Mesodermal cell (in vitro differentiated cells): Measurements from ENCODE around the gene RASL10B. TPM values are rescaled to one million over a fixed set of nuclear protein-coding genes. Genes with fewer than 3 reads are reported as not detected.

Experiments used
- H3K27ac ChIP-seq: 2 replicates; pipeline ENCODE4 v1.7.0; 2013; ENCODE audit warnings: mild to moderate bottlenecking, low read depth, low read length, moderate library complexity; ENCODE audit not compliant: severe bottlenecking
- H3K36me3 ChIP-seq: 2 replicates; pipeline ENCODE4 v1.7.1; 2013; ENCODE audit warnings: mild to moderate bottlenecking, low read length, moderate library complexity; ENCODE audit not compliant: control insufficient read depth, insufficient read depth
- H3K4me1 ChIP-seq: one replicate; pipeline ENCODE4 v1.7.1; 2013; ENCODE audit warnings: mild to moderate bottlenecking, low read length; ENCODE audit not compliant: insufficient read depth, control insufficient read depth, poor library complexity, severe bottlenecking
- H3K4me3 ChIP-seq: 2 replicates; pipeline ENCODE4 v1.7.0; 2013; ENCODE audit warnings: low read length, control low read depth, mild to moderate bottlenecking; ENCODE audit not compliant: insufficient read depth, poor library complexity, severe bottlenecking; ENCODE audit errors: extremely low read depth
- H3K9me3 ChIP-seq: 2 replicates; pipeline ENCODE4 v1.7.1; 2013; ENCODE audit warnings: mild to moderate bottlenecking, low read length, moderate library complexity; ENCODE audit not compliant: control insufficient read depth
- WGBS, 2 experiments: methylation state at CpG; one replicate each; pipeline ENCODE4 v1.1.5; 2013; ENCODE audit warnings: missing lambda C conversion rate in 2 of 2; ENCODE audit not compliant: insufficient coverage in 2 of 2; 5-methylcytosine and 5-hydroxymethylcytosine counted together
- polyA plus RNA-seq, 2 experiments: library from polyadenylated mRNA; stranded (reverse); fragments of 50-300 nt; gene quantifications; one replicate each; pipeline ENCODE4 v1.2.3, GENCODE V29; 2013

Gene RASL10B
- polyA plus RNA-seq (2013, experiment 1 of 2): 56.3 TPM
- 53.3 TPM for polyA plus RNA-seq (2013, experiment 2 of 2)

GRCh38 chr17:35731239-35731916, at the start of gene RASL10B:
TSS of gene RASL10B (plus strand) at chr17:35731639. CDS start at chr17:35735185, 3,546 bp downstream.
- WGBS, 2 experiments: 4 to 6% methylated on average over 19 to 20 of the region's 44 CpGs
- no peaks in the 10 kb centered on the region for H3K9me3 ChIP-seq
- peak within 1 kb of the TSS; percentile 49 for H3K27ac ChIP-seq
- H3K36me3 ChIP-seq: peaks cover 23% of the 10 kb centered on the region
- H3K4me1 ChIP-seq: peaks cover 15% of the 10 kb centered on the region
- H3K4me3 ChIP-seq: peak within 1 kb of the TSS; percentile 62

DNA sequence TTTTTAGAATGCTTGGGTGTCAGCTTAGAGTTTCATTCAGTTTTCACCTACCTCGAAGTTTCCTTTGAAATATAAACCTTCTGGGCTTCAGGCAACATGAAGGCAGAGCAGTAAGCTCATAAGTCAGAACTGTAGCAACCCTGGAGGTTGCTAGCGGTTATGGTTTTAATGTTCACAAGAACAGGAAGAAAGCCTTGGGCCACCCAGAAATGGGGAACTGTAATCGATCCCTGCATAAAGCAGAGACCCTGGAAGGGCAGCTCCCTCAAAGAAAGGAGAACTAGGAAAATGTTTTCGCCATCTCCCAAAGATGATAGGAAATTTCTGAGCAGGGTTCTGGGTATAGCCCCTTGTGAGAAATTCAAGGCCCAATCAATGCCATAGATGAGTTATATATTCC, 47.8 kb upstream of the RASL10B start:
- Histone ChIP-seq H3K9me3 (no peaks in the 10 kb centered on the region), H3K4me1 (peaks cover 5% of the 10 kb centered on the region), H3K27ac (no peak overlapping the region), H3K36me3 (peaks cover 81% of the 10 kb centered on the region), H3K4me3 (no peak overlapping the region)
- WGBS, 2 experiments: 89% methylated on average over 3 to 4 of the region's 4 CpGs

DNA sequence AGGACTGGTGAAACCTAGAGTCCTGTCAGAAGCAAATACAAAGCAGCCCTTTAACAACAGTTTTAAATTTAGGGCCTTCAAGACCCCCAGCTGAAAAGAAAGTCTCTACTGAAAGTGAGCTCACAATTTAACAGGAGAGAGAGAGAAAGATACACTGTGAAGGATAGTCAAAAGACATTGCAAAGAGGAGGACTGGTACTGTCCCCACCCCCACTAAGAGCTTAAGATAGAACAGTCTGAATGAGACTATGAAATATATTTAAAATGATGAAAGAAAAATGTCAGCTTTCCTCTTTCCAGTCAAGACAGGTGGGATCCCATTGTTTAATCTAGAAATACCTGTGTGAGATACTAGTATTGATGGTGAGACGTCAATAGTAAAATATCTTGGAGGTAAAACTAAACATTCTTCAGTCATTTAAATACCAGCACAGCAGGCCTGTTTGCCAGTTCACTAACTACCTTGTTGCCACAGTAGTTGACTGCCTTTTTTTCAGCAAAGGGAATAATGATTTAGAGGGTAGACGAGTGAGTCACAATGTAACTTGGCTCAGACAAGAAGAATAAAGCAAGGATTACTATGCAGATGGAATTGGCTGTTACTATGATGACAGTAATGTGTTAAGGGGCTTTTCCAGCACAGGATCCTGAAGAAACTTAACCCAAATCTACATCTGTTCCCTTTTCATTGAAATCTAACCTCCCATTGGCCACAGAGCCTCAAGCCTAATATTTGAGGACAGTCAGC, 47.2 kb upstream of the RASL10B start:
- Histone ChIP-seq H3K4me1 (peaks cover 5% of the 10 kb centered on the region), H3K9me3 (no peaks in the 10 kb centered on the region), H3K27ac (peak overlapping the region; percentile 0), H3K36me3 (peaks cover 81% of the 10 kb centered on the region), H3K4me3 (no peak overlapping the region)
- WGBS, 2 experiments: 17 to 71% methylated on average over 1 of the region's 2 CpGs

DNA sequence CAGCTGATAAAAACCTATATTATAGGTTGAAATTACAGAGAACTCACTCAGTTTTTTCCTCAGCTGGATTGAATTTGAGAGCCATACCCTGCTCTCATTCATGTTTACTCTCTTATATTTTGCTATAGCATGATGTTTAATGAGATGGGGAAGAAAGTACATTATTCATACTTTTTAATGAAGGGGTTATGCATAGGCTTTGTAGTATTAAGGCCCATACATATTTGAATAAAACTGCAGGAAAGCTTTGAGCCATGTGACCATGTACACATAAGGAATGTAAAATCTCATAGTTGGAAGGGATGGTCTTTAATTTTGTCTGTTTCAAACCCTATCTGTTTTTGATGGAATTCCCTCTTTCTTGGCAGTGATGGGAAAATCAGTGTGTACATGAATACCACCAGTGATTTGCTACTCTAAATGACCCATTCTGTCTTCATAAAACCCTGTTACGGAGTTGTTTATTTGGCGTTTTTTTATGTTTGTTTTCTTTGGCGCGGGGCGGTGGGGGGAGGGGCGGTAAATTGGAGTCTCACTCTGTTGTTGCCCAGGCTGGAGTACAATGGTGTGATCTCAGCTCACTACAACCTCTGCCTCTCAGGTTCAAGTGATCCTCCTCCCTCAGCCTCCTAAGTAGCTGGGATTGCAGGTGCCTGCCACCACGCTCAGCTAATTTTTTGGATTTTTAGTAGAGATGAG, 38.8 kb upstream of the RASL10B start:
- no peak overlapping the region for H3K27ac ChIP-seq
- H3K4me3 ChIP-seq: no peak overlapping the region
- H3K4me1 ChIP-seq: peaks cover 18% of the 10 kb centered on the region
- H3K9me3 ChIP-seq: no peaks in the 10 kb centered on the region
- H3K36me3 ChIP-seq: peaks cover 74% of the 10 kb centered on the region
- WGBS, 2 experiments: 85% methylated on average over 2 of the region's 7 CpGs; no CpG with 5 or more reads in 1 of the 2 experiments

- Histone ChIP-seq H3K27ac (no peak overlapping the region), H3K9me3 (no peaks in the 10 kb centered on the region), H3K4me1 (peaks cover 18% of the 10 kb centered on the region), H3K4me3 (no peak overlapping the region), H3K36me3 (peaks cover 73% of the 10 kb centered on the region)
- 100% methylated on average over 2 of the region's 3 CpGs; no CpG with 5 or more reads in 1 of the 2 experiments for WGBS, 2 experiments
These were observed 37.8 kb upstream of the RASL10B start for GRCh38 chr17:35693662-35694061.

GRCh38 chr17:35694906-35695305, 36.5 kb upstream of the RASL10B start:
- Histone ChIP-seq H3K9me3 (no peaks in the 10 kb centered on the region), H3K36me3 (peaks cover 73% of the 10 kb centered on the region), H3K4me1 (peaks cover 18% of the 10 kb centered on the region), H3K4me3 (no peak overlapping the region), H3K27ac (peak overlapping the region; percentile 50)
- WGBS, 2 experiments: 100% methylated on average over 1 of the region's 2 CpGs

GRCh38 chr17:35695613-35696012, 35.8 kb upstream of the RASL10B start:
- peak overlapping the region; percentile 25 for H3K27ac ChIP-seq
- no peaks in the 10 kb centered on the region for H3K9me3 ChIP-seq
- no peak overlapping the region for H3K4me3 ChIP-seq
- H3K36me3 ChIP-seq: peaks cover 72% of the 10 kb centered on the region
- 80% methylated on average over 1 of the region's 2 CpGs for WGBS, 2 experiments
- peaks cover 18% of the 10 kb centered on the region for H3K4me1 ChIP-seq

- peaks cover 75% of the 10 kb centered on the region for H3K36me3 ChIP-seq
- WGBS, 2 experiments: no CpG with 5 or more reads among the region's 2 CpGs
- no peaks in the 10 kb centered on the region for H3K9me3 ChIP-seq
- H3K27ac ChIP-seq: no peak overlapping the region
- peaks cover 18% of the 10 kb centered on the region for H3K4me1 ChIP-seq
- H3K4me3 ChIP-seq: no peak overlapping the region
These were observed 32.6 kb upstream of the RASL10B start for GRCh38 chr17:35698800-35699199.

DNA sequence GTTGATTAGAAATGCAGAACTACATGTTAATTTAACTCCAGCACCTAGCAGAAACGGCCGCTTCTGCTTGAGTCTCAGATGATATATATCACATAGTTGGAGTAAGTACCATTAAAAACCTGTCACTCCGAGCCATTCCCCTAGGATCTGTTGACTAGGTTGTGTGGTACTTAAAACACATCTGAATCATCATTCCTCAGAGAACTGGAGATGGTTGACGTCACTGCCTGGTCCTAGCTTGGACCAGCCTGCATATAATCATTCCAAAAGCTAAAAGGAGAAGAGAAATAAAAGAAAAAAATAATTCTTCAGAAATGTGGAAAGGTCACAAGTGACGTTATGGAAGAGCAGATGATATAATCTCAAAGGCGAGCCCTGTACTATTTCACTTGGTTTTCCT, 31.3 kb upstream of the RASL10B start:
- Histone ChIP-seq H3K4me1 (peaks cover 13% of the 10 kb centered on the region), H3K4me3 (no peak overlapping the region), H3K9me3 (no peaks in the 10 kb centered on the region), H3K27ac (no peak overlapping the region), H3K36me3 (peaks cover 64% of the 10 kb centered on the region)
- 90 to 100% methylated on average over 2 of the region's 6 CpGs for WGBS, 2 experiments

- Histone ChIP-seq H3K9me3 (no peaks in the 10 kb centered on the region), H3K36me3 (peaks cover 60% of the 10 kb centered on the region), H3K4me3 (no peak overlapping the region), H3K4me1 (no peaks in the 10 kb centered on the region), H3K27ac (no peak overlapping the region)
- 94% methylated on average over 2 of the region's 5 CpGs; no CpG with 5 or more reads in 1 of the 2 experiments for WGBS, 2 experiments
These were observed 29.9 kb upstream of the RASL10B start for GRCh38 chr17:35701491-35701890.
